GM18505 (cell line): ENCODE data around the gene PRRC1.
"Not testable (repeated sequence)": the region's sequence is repeated elsewhere in the genome, so short reads cannot be mapped to it uniquely, and the experiment has no call there.

Experiments used
- ATAC-seq: cut with Tn5 transposase; IDR thresholded peaks from one replicate; pipeline ENCODE4 v1.9.1; 2021; ENCODE audit not compliant: unreplicated experiment
- POLR2A ChIP-seq: IDR thresholded peaks from 4 replicates; pipeline ENCODE4 v1.6.1; 2011; ENCODE audit warnings: borderline replicate concordance; ENCODE audit not compliant: insufficient read depth, insufficient read length; ENCODE audit errors: extremely low read depth

PRRC1 gene

DNA sequence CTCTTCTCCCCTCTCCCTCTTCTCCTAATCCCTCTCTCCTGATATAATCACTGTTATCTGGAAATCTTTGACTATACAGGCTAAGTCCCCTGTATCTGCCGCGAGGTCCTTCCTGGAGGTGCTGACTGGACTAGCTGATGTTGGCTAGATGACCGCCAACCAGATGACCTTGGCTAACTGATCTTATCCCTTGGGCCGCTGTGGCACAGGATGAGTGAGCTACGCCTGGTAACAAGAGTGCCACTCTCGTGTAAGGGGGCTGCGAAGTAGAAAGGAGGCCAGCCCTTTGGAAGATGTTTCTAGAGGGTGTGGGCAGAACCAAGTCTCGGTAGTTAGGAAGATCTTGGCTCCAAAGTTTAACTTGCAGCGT lies 345 bp upstream of the PRRC1 start:
- TF ChIP-seq POLR2A, result no peak
- ATAC-seq, result peak; percentile 16

DNA sequence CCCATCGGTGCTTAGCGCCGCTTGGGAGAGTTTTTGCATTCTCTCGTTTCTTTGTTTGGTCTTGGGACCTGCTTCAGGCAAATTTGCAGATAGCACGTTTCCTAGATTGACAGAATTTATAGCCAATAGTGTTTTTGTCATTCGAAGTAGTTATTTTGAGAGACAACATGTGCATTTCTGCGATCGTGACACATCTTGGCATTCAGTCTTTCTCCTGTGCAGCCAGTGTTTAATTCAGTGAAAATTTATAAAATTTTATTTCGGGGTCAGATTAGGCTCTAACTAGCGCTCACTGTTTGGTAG lies 830 bp downstream of the PRRC1 start:
- no peak for TF ChIP-seq POLR2A
- ATAC-seq, result peak; percentile 15

DNA sequence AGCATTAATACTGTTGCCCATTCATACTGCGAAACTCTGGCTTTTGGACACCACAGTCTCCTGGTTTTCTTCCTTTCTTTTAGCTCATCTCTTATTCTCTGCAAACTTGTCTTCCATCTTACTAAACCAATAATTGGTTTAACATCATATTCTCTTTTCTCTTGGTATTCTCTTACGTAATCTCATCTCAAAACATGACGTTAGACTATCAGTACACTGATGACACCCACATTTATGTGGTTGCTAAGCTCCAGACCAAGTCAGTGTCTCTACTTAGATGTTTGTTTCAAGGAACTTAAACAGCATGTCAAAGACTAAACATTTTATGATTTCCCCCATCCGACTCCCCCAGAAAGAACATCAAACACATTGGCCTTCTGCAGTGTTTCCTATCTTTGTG lies 2.1 kb downstream of the PRRC1 start:
- no peak for TF ChIP-seq POLR2A
- no peak for ATAC-seq

DNA sequence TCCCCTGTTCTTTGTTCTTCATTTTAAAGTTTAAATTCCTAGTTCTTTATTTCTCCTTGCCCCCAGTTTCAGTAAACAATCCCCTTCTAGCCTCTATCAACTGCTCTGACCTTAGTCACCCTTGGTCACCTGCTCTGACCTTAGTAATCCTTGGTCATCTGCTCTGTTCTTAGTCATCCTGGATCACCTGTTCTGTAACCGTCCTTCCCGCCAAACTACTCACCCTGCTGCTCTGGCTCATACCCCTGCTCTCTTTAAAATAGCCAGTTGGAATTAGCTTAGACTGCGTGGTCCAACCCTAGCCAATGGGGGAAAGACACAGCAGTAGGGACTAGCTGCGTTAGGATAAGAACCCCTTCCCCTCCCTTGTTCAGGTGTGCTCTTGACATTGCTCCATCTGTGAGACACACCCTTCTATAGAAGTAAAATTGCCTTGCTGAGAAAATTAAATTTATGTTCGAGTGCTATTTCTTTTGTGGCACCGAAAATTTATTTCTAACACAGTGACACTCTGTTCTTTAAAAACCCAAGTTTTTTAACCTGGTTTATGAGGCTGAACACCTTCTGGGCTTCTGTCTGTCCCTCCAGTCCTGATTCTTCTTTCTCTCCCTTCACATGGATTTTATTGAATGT lies 3.8 kb downstream of the PRRC1 start:
- ATAC-seq, result no peak
- no peak for TF ChIP-seq POLR2A

DNA sequence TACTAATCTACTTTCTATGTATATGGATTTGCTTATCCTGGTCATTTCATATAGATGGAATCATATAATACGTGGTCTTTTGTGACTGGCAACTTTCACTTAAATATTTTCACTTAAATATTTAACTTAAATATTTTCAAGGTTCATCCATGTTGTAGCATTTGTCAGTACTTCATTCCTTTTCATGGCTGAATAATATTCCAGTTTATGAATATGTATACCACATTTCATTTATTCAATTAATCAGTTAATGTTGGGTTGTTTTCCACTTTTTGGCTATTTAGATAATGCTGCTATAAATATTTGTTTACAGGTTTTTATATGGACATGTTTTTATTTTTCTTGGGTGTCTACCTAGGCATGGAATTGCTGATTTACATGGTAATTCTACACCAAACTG lies 7.7 kb downstream of the PRRC1 start:
- no peak for ATAC-seq
- TF ChIP-seq POLR2A, result no peak

DNA sequence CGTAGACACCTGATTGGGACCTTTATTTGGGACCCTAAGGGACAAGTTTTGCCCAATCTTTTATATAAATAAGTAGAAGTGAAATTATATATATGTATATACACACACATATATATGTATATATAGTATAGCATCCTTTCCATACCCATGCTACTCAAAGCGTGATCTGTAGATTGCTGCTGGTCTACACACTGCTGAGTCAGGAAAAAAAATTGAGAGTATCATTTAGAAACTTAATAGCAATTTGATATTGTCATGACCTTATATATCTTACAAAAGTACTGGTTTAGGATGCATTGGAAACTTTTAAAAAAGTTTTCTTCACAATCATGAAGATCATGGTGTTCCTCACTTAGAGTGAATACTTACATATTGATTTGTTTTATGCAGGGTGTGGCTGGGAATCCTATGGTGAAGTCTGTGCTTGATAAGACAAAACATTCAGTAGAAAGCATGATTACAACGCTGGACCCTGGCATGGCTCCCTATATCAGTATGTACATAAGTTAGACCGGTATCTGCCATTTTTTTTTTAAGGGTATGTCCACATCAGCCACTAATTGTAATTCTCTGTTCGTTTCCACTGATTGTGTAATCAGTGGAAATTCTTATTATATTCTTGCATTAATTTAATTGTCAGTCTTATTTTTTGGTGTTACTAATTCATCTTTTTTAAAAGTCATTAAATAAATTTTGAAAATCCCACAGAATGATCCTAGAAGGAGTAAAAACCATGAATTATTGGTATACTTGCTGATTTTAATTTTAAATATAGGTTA lies 12.7 kb downstream of the PRRC1 start:
- no peak for ATAC-seq
- no peak for TF ChIP-seq POLR2A

DNA sequence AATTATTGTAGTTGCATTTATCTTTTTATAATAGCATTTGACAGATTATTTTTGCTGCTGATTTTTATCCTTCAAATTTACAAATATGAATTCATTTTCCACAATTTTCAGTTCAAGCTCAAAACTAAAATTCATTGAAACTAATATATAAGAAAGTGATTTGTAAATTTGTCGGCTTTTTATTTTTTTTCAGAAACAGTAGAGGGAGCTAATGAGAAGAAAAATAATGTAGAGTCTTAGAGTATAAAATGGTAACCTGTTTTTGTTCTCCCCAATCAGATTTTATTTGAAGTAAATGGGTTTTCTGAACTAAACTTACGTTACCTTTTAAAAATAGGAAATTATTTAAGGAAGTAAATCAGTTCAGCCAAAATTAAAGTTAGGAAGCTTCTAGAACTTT lies 19.2 kb downstream of the PRRC1 start:
- TF ChIP-seq POLR2A, result no peak
- ATAC-seq, result no peak

DNA sequence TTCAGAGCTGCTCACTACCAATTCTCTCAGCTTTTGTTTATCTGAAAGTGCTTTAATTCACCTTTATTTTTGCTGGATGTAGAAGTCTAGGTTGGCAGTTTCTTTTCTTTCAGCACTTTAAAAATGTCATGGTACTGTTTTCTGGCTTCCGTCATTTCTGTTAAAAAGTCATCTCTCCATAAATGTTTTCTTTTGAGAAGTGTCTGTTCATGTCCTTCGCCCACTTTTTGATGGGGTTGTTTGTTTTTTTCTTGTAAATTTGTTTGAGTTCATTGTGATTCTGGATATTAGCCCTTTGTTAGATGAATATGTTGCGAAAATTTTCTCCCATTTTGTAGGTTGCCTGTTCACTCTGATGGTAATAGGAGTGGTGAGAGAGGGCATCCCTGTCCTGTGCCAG lies 23.1 kb downstream of the PRRC1 start:
- not testable (repeated sequence) for ATAC-seq

DNA sequence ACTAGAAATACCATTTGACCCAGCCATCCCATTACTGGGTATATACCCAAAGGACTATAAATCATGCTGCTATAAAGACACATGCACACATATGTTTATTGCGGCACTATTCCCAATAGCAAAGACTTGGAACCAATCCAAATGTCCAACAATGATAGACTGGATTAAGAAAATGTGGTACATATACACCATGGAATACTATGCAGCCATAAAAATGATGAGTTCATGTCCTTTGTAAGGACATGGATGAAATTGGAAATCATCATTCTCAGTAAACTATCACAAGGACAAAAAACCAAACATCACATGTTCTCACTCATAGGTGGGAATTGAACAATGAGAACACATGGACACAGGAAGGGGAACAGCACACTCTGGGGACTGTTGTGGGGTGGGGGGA lies 27.8 kb downstream of the PRRC1 start:
- ATAC-seq, result not testable (repeated sequence)

DNA sequence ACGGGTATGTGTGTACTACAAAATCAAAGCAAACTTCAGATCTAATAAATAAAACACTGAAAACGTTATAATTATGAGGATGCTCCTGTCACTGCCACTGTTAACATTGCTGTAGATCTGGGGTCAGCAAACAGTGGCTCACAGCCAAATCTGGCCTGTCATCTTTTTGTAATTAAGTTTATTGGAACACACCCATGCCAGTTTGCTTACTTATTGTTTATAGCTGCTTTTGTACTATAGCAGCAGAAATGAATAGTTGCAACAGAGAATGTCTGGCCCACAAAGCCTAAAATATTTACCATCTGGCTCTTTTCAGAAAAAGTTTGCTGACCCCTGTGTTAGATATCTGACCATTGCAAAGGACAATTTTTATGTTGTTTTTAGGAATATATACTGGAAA lies 32.1 kb downstream of the PRRC1 start:
- ATAC-seq, result no peak
- no peak for TF ChIP-seq POLR2A

DNA sequence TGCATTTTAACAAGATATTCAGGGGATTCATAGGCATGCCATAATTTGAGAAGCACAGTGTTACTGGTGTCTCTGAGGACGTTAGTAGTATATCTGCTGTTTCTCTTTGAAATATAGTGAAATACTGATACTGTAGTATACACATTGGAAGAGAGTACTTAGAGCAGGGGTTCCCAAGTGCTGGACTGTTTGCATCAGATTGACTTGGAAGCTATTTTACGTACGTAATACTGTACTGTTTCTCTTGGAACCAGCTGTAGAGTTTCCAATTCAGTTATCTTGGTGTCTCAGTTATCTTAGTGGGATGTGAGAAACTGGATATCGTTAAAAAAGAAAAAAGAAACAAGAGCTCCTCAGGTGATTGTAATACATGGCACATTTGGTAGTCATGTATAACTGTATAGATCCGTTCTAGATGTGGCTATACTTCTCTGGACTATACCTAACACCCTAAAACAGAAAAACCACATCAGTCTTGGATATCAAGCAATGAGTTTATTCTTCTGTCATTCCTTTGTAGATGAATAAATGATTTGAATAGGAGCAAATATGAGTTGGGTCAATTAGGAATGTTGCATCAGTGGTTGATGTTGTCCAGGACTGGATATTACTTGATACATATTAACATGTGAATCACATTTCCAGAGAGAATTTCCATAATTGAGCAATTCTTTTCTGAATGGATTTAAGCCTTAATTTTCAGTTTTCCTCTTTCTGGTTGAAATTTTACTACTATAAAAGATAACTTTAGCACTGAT lies 33.4 kb downstream of the PRRC1 start:
- no peak for ATAC-seq
- TF ChIP-seq POLR2A, result no peak

DNA sequence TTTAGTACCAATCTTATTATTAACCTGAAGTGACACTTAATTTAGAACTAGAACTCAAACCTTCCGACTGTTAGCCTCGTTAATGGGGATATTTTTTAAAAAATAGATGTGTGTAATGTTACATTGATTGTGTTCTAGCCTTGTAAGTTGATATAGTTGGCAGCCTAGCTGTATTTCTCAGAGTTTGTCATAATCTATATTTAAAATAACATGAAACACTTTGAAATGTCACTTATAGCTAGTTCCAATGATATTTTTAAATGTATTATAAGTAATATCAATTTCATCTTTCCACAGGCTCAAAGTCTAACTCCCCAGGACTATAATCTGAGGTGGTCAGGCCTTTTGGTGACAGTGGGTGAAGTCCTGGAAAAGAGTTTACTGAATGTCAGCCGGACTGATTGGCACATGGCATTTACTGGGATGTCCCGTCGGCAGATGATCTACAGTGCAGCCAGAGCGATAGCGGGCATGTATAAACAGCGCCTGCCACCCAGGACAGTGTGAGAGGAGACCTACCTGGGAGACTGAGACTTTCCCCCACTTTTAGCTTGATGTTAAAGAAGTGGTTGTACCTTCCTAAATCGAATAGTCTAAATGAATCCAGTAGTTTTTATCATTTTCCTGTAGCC lies 34.1 kb downstream of the PRRC1 start:
- no peak for TF ChIP-seq POLR2A
- ATAC-seq, result no peak

DNA sequence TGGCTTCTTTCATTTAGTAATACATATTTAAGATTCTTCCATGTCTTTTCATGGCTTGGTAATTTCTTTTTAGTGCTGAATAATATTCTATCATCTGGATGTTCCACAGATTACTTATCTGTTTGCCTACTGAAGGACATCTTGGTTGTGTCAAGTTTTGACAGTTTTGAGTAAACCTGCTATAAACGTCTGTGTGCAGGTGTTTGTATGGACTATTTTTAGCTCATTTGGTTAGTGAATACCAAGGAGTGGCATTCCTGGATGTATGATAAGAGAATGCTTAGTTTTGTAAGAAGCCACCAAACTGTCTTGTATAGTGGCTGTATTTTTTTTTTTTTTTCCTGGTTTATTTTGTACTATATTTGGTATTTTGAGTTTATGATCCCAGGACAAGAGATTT lies 38.4 kb downstream of the PRRC1 start:
- ATAC-seq, result no peak
- TF ChIP-seq POLR2A, result no peak
